ENCODE results near the gene SYT15.
A peak's percentile ranks its signal among the peaks of the same experiment; 100 is the strongest.
"Not testable (repeated sequence)": the region's sequence is repeated elsewhere in the genome, so short reads cannot be mapped to it uniquely, and the experiment has no call there.

Gene SYT15

GRCh38 chr10:46584196-46584595 lies 5.3 kb downstream of the SYT15 start:
- not testable (repeated sequence) for H3K27ac Mint-ChIP-seq; H3K9me3 Mint-ChIP-seq; H3K4me3 Mint-ChIP-seq; DNase-seq (ENCODE audit: low spot score in 2 of 2); H3K36me3 Mint-ChIP-seq; H3K4me1 Mint-ChIP-seq; ATAC-seq (ENCODE audit: low read depth); H3K27me3 Mint-ChIP-seq

- not testable (repeated sequence) for H3K36me3 Mint-ChIP-seq; H3K9me3 Mint-ChIP-seq; H3K4me1 Mint-ChIP-seq; DNase-seq (ENCODE audit: low spot score in 2 of 2); ATAC-seq (ENCODE audit: low read depth); H3K4me3 Mint-ChIP-seq; H3K27ac Mint-ChIP-seq; H3K27me3 Mint-ChIP-seq
Measured at GRCh38 chr10:46585246-46585645, 6.3 kb downstream of the SYT15 start.

- H3K9me3 Mint-ChIP-seq; H3K4me1 Mint-ChIP-seq; DNase-seq (ENCODE audit: low spot score in 2 of 2); H3K4me3 Mint-ChIP-seq; H3K27ac Mint-ChIP-seq; ATAC-seq (ENCODE audit: low read depth); H3K27me3 Mint-ChIP-seq; H3K36me3 Mint-ChIP-seq: not testable (repeated sequence)
Measured at GRCh38 chr10:46587546-46587945, 8.6 kb downstream of the SYT15 start.

- not testable (repeated sequence) for H3K4me1 Mint-ChIP-seq; H3K36me3 Mint-ChIP-seq; H3K27me3 Mint-ChIP-seq; ATAC-seq (ENCODE audit: low read depth); H3K4me3 Mint-ChIP-seq; H3K27ac Mint-ChIP-seq; DNase-seq (ENCODE audit: low spot score in 2 of 2); H3K9me3 Mint-ChIP-seq
Measured at GRCh38 chr10:46588221-46588620, 9.3 kb downstream of the SYT15 start.

GRCh38 chr10:46589589-46589988 lies 10.7 kb downstream of the SYT15 start:
- H3K27ac Mint-ChIP-seq; H3K4me1 Mint-ChIP-seq; ATAC-seq (ENCODE audit: low read depth); DNase-seq (ENCODE audit: low spot score in 2 of 2); H3K4me3 Mint-ChIP-seq; H3K36me3 Mint-ChIP-seq; H3K9me3 Mint-ChIP-seq; H3K27me3 Mint-ChIP-seq: not testable (repeated sequence)

GRCh38 chr10:46591053-46591452 lies 12.1 kb downstream of the SYT15 start:
- not testable (repeated sequence) for H3K36me3 Mint-ChIP-seq; H3K9me3 Mint-ChIP-seq; H3K4me3 Mint-ChIP-seq; DNase-seq (ENCODE audit: low spot score in 2 of 2); H3K27ac Mint-ChIP-seq; ATAC-seq (ENCODE audit: low read depth); H3K4me1 Mint-ChIP-seq; H3K27me3 Mint-ChIP-seq

- not testable (repeated sequence) for ATAC-seq (ENCODE audit: low read depth); H3K27me3 Mint-ChIP-seq; H3K4me3 Mint-ChIP-seq; DNase-seq (ENCODE audit: low spot score in 2 of 2); H3K36me3 Mint-ChIP-seq; H3K9me3 Mint-ChIP-seq; H3K4me1 Mint-ChIP-seq; H3K27ac Mint-ChIP-seq
Measured at GRCh38 chr10:46593307-46593706, 14.4 kb downstream of the SYT15 start.

- ATAC-seq (ENCODE audit: low read depth); H3K27ac Mint-ChIP-seq; H3K4me1 Mint-ChIP-seq; H3K36me3 Mint-ChIP-seq; H3K9me3 Mint-ChIP-seq; DNase-seq (ENCODE audit: low spot score in 2 of 2); H3K4me3 Mint-ChIP-seq; H3K27me3 Mint-ChIP-seq: not testable (repeated sequence)
Measured at GRCh38 chr10:46594453-46595063, 15.6 kb downstream of the SYT15 start.

- H3K4me3 Mint-ChIP-seq; H3K36me3 Mint-ChIP-seq; DNase-seq (ENCODE audit: low spot score in 2 of 2); H3K4me1 Mint-ChIP-seq; H3K27ac Mint-ChIP-seq; H3K9me3 Mint-ChIP-seq; ATAC-seq (ENCODE audit: low read depth); H3K27me3 Mint-ChIP-seq: not testable (repeated sequence)
Measured at GRCh38 chr10:46596570-46596969, 17.6 kb downstream of the SYT15 start.

- H3K4me1 Mint-ChIP-seq, H3K9me3 Mint-ChIP-seq, H3K27me3 Mint-ChIP-seq, H3K27ac Mint-ChIP-seq, H3K36me3 Mint-ChIP-seq: not testable (repeated sequence)
- H3K4me3 Mint-ChIP-seq: peak overlapping the region; percentile 39
- peak in 1 of 2 donors; percentile 11 for DNase-seq (ENCODE audit: low spot score in 2 of 2)
- peak; percentile 85 for ATAC-seq (ENCODE audit: low read depth)
Measured at GRCh38 chr10:46597616-46598246, 18.8 kb downstream of the SYT15 start.

- not testable (repeated sequence) for H3K27ac Mint-ChIP-seq; DNase-seq (ENCODE audit: low spot score in 2 of 2); H3K4me1 Mint-ChIP-seq; H3K9me3 Mint-ChIP-seq; H3K36me3 Mint-ChIP-seq; H3K27me3 Mint-ChIP-seq; H3K4me3 Mint-ChIP-seq
- peak; percentile 68 for ATAC-seq (ENCODE audit: low read depth)
Measured at GRCh38 chr10:46600516-46600915, 21.6 kb downstream of the SYT15 start.

- H3K27ac Mint-ChIP-seq; H3K36me3 Mint-ChIP-seq; H3K9me3 Mint-ChIP-seq; H3K27me3 Mint-ChIP-seq; H3K4me1 Mint-ChIP-seq; H3K4me3 Mint-ChIP-seq; DNase-seq (ENCODE audit: low spot score in 2 of 2): not testable (repeated sequence)
- ATAC-seq (ENCODE audit: low read depth): peak; percentile 89
Measured at GRCh38 chr10:46615540-46615939, 36.6 kb downstream of the SYT15 start.

- ATAC-seq (ENCODE audit: low read depth); DNase-seq (ENCODE audit: low spot score in 2 of 2); H3K36me3 Mint-ChIP-seq; H3K27ac Mint-ChIP-seq; H3K4me1 Mint-ChIP-seq; H3K4me3 Mint-ChIP-seq; H3K27me3 Mint-ChIP-seq; H3K9me3 Mint-ChIP-seq: not testable (repeated sequence)
Measured at GRCh38 chr10:46616227-46616626, 37.3 kb downstream of the SYT15 start.

- not testable (repeated sequence) for H3K4me1 Mint-ChIP-seq; H3K4me3 Mint-ChIP-seq; DNase-seq (ENCODE audit: low spot score in 2 of 2); ATAC-seq (ENCODE audit: low read depth); H3K9me3 Mint-ChIP-seq; H3K27me3 Mint-ChIP-seq; H3K36me3 Mint-ChIP-seq
- peak overlapping the region; percentile 43 for H3K27ac Mint-ChIP-seq
Measured at GRCh38 chr10:46617134-46617533, 38.2 kb downstream of the SYT15 start.

- not testable (repeated sequence) for H3K9me3 Mint-ChIP-seq; H3K4me1 Mint-ChIP-seq; H3K4me3 Mint-ChIP-seq; DNase-seq (ENCODE audit: low spot score in 2 of 2); H3K36me3 Mint-ChIP-seq; H3K27me3 Mint-ChIP-seq; H3K27ac Mint-ChIP-seq
- ATAC-seq (ENCODE audit: low read depth): peak; percentile 61
Measured at GRCh38 chr10:46617913-46618312, 39.0 kb downstream of the SYT15 start.
